Immature natural killer cell (primary cell): ENCODE results near the gene USP28. TPM values are rescaled to one million over a fixed set of nuclear protein-coding genes. Genes with fewer than 3 reads are reported as not detected.
"Not testable (repeated sequence)": the region's sequence is repeated elsewhere in the genome, so short reads cannot be mapped to it uniquely, and the experiment has no call there.

ENCODE experiments used
- DNase-seq, 3 donors: peaks; one replicate each; pipeline ENCODE4 v3.0.0; 2022; ENCODE audit warnings: mixed read lengths in 1 of 3
- H3K27ac Mint-ChIP-seq, 6 donors: one replicate each; pipeline ENCODE4 v1.8.0; 2020; ENCODE audit warnings: mixed read lengths in 6 of 6, mild to moderate bottlenecking in 5 of 6, inconsistent platforms in 4 of 6, moderate library complexity in 3 of 6
- H3K27me3 Mint-ChIP-seq, 3 donors: one replicate each; pipeline ENCODE4 v1.8.0; 2020 to 2021; ENCODE audit warnings: low read depth in 3 of 3, mild to moderate bottlenecking in 3 of 3, mixed read lengths in 3 of 3, moderate library complexity in 3 of 3, inconsistent platforms in 1 of 3
- H3K36me3 Mint-ChIP-seq, 3 donors: one replicate each; pipeline ENCODE4 v1.8.0; 2020; ENCODE audit warnings: mixed read lengths in 3 of 3, inconsistent platforms in 2 of 3, mild to moderate bottlenecking in 2 of 3
- H3K4me1 Mint-ChIP-seq, 2 donors: one replicate each; pipeline ENCODE4 v1.8.0; 2020; ENCODE audit warnings: inconsistent platforms in 2 of 2, mild to moderate bottlenecking in 2 of 2, mixed read lengths in 2 of 2, moderate library complexity in 1 of 2
- H3K4me3 Mint-ChIP-seq, 5 donors: one replicate each; pipeline ENCODE4 v1.8.0; 2020; ENCODE audit warnings: mild to moderate bottlenecking in 5 of 5, mixed read lengths in 5 of 5, inconsistent platforms in 3 of 5, moderate library complexity in 3 of 5
- H3K9me3 Mint-ChIP-seq, 6 donors: one replicate each; pipeline ENCODE4 v1.8.0; 2020; ENCODE audit warnings: mild to moderate bottlenecking in 6 of 6, mixed read lengths in 6 of 6, inconsistent platforms in 4 of 6, moderate library complexity in 3 of 6
- polyA plus RNA-seq, 3 donors: library from polyadenylated mRNA; unstranded; fragments of 300-500 nt; fragmentation: Illumina TruSeq; gene quantifications; one replicate each; pipeline ENCODE4 v1.2.3, GENCODE V29; 2021

USP28 gene
- polyA plus RNA-seq, 3 donors from 2014 or later: 121 to 185 (median 122) TPM

- peaks cover 0 to 7% of the 10 kb centered on the region in 2 donors for H3K4me1 Mint-ChIP-seq
Measured at GRCh38 chr11:113895367-113896155, 20.2 kb upstream of the USP28 start.

GRCh38 chr11:113894421-113894996 lies 19.1 kb upstream of the USP28 start:
- Mint-ChIP-seq H3K36me3 (no peaks in the 10 kb centered on the region), H3K9me3 (no peaks in the 10 kb centered on the region), H3K4me1 (peaks cover 0 to 7% of the 10 kb centered on the region in 2 donors), H3K27ac (peak overlapping the region in 1 of 6 donors; percentile 35), H3K4me3 (no peak overlapping the region), H3K27me3 (peaks cover 0 to 2% (median 0%) of the 10 kb centered on the region in 3 donors)
- no peak for DNase-seq

More at GRCh38 chr11:113895367-113896155, 20.2 kb upstream of the USP28 start:
- Mint-ChIP-seq H3K9me3 (no peaks in the 10 kb centered on the region), H3K36me3 (no peaks in the 10 kb centered on the region), H3K27me3 (peaks cover 0 to 2% (median 0%) of the 10 kb centered on the region in 3 donors), H3K27ac (no peak overlapping the region), H3K4me3 (no peak overlapping the region)
- no peak for DNase-seq

- peaks cover 0 to 2% (median 0%) of the 10 kb centered on the region in 3 donors for H3K27me3 Mint-ChIP-seq
- no peak for DNase-seq
- no peaks in the 10 kb centered on the region for H3K4me1 Mint-ChIP-seq
Measured at GRCh38 chr11:113888848-113889247, 13.5 kb upstream of the USP28 start.

GRCh38 chr11:113885897-113886296 lies 10.5 kb upstream of the USP28 start:
- Mint-ChIP-seq H3K27me3 (peaks cover 0 to 2% (median 0%) of the 10 kb centered on the region in 3 donors), H3K4me1 (no peaks in the 10 kb centered on the region), H3K27ac (no peak overlapping the region), H3K36me3 (no peaks in the 10 kb centered on the region), H3K9me3 (no peaks in the 10 kb centered on the region), H3K4me3 (no peak overlapping the region)
- no peak for DNase-seq

More at GRCh38 chr11:113888848-113889247, 13.5 kb upstream of the USP28 start:
- Mint-ChIP-seq H3K4me3 (no peak overlapping the region), H3K36me3 (no peaks in the 10 kb centered on the region), H3K27ac (no peak overlapping the region), H3K9me3 (no peaks in the 10 kb centered on the region)

- H3K4me3 Mint-ChIP-seq: no peak overlapping the region
- H3K4me1 Mint-ChIP-seq: no peaks in the 10 kb centered on the region
- no peak for DNase-seq
- H3K36me3 Mint-ChIP-seq: no peaks in the 10 kb centered on the region
- H3K27me3 Mint-ChIP-seq: peaks cover 0 to 2% (median 0%) of the 10 kb centered on the region in 3 donors
- no peaks in the 10 kb centered on the region for H3K9me3 Mint-ChIP-seq
- no peak overlapping the region for H3K27ac Mint-ChIP-seq
Measured at GRCh38 chr11:113884361-113884836, 9.0 kb upstream of the USP28 start.

- Mint-ChIP-seq H3K36me3 (peaks cover 0 to 3% (median 0%) of the 10 kb centered on the region in 3 donors), H3K4me1 (peaks cover 5 to 8% of the 10 kb centered on the region in 2 donors), H3K4me3 (no peak overlapping the region), H3K27me3 (peaks cover 0 to 2% (median 0%) of the 10 kb centered on the region in 3 donors), H3K27ac (no peak overlapping the region), H3K9me3 (no peaks in the 10 kb centered on the region)
- no peak for DNase-seq
Measured at GRCh38 chr11:113881856-113882255, 6.5 kb upstream of the USP28 start.

- DNase-seq: no peak
- no peaks in the 10 kb centered on the region for H3K9me3 Mint-ChIP-seq
- H3K27ac Mint-ChIP-seq: no peak overlapping the region
- H3K36me3 Mint-ChIP-seq: peaks cover 0 to 3% (median 0%) of the 10 kb centered on the region in 3 donors
- H3K4me1 Mint-ChIP-seq: peaks cover 13 to 17% of the 10 kb centered on the region in 2 donors
- peaks cover 1 to 5% (median 3%) of the 10 kb centered on the region in 3 donors for H3K27me3 Mint-ChIP-seq
- no peak overlapping the region for H3K4me3 Mint-ChIP-seq
Measured at GRCh38 chr11:113880971-113881370, 5.6 kb upstream of the USP28 start.

GRCh38 chr11:113879446-113879845 lies 4.1 kb upstream of the USP28 start:
- H3K4me3 Mint-ChIP-seq, DNase-seq, H3K27ac Mint-ChIP-seq, H3K36me3 Mint-ChIP-seq, H3K9me3 Mint-ChIP-seq: not testable (repeated sequence)
- Mint-ChIP-seq H3K27me3 (peaks cover 8 to 13% (median 12%) of the 10 kb centered on the region in 3 donors), H3K4me1 (peaks cover 21 to 25% of the 10 kb centered on the region in 2 donors)

GRCh38 chr11:113877670-113878055 lies 2.3 kb upstream of the USP28 start:
- Mint-ChIP-seq H3K9me3 (no peaks in the 10 kb centered on the region), H3K27ac (peak overlapping the region in 4 of 6 donors; percentile 5 to 97 (median 32)), H3K4me3 (peak overlapping the region in 1 of 5 donors; percentile 41), H3K4me1 (peaks cover 36 to 41% of the 10 kb centered on the region in 2 donors), H3K27me3 (peaks cover 8 to 15% (median 12%) of the 10 kb centered on the region in 3 donors), H3K36me3 (peaks cover 7 to 14% (median 13%) of the 10 kb centered on the region in 3 donors)
- DNase-seq: no peak

GRCh38 chr11:113876798-113877669 lies 1.7 kb upstream of the USP28 start:
- Mint-ChIP-seq H3K27me3 (peaks cover 8 to 15% (median 13%) of the 10 kb centered on the region in 3 donors), H3K4me3 (peak overlapping the region; percentile 91 to 99 (median 98)), H3K9me3 (no peaks in the 10 kb centered on the region), H3K36me3 (peaks cover 10 to 14% (median 13%) of the 10 kb centered on the region in 3 donors), H3K4me1 (peaks cover 42 to 47% of the 10 kb centered on the region in 2 donors), H3K27ac (peak overlapping the region; percentile 31 to 99 (median 96))
- DNase-seq: no peak

GRCh38 chr11:113876074-113876797 lies 864 bp upstream of the USP28 start:
- peaks cover 13 to 14% (median 13%) of the 10 kb centered on the region in 3 donors for H3K36me3 Mint-ChIP-seq
- H3K27me3 Mint-ChIP-seq: peaks cover 8 to 15% (median 13%) of the 10 kb centered on the region in 3 donors
- H3K9me3 Mint-ChIP-seq: no peaks in the 10 kb centered on the region
- H3K4me1 Mint-ChIP-seq: peaks cover 50 to 55% of the 10 kb centered on the region in 2 donors
- peak overlapping the region; percentile 94 to 99 (median 98) for H3K27ac Mint-ChIP-seq
- H3K4me3 Mint-ChIP-seq: peak overlapping the region; percentile 91 to 99 (median 98)
- no peak for DNase-seq

GRCh38 chr11:113874581-113875233 lies 665 bp downstream of the USP28 start:
- Mint-ChIP-seq H3K27ac (peak overlapping the region; percentile 83 to 97 (median 91)), H3K4me1 (peaks cover 66 to 70% of the 10 kb centered on the region in 2 donors), H3K9me3 (no peaks in the 10 kb centered on the region), H3K4me3 (peak overlapping the region; percentile 91 to 97 (median 94)), H3K27me3 (peaks cover 10 to 15% (median 13%) of the 10 kb centered on the region in 3 donors), H3K36me3 (peaks cover 13 to 17% (median 14%) of the 10 kb centered on the region in 3 donors)
- peak in 1 of 3 donors; percentile 15 for DNase-seq
